HG03066 (cell line): ENCODE data around the gene PSMC6.

Experiments
- ATAC-seq: cut with Tn5 transposase; IDR thresholded peaks from one replicate; pipeline ENCODE4 v1.9.1; 2021; ENCODE audit warnings: low read depth; ENCODE audit not compliant: unreplicated experiment

PSMC6 gene

DNA sequence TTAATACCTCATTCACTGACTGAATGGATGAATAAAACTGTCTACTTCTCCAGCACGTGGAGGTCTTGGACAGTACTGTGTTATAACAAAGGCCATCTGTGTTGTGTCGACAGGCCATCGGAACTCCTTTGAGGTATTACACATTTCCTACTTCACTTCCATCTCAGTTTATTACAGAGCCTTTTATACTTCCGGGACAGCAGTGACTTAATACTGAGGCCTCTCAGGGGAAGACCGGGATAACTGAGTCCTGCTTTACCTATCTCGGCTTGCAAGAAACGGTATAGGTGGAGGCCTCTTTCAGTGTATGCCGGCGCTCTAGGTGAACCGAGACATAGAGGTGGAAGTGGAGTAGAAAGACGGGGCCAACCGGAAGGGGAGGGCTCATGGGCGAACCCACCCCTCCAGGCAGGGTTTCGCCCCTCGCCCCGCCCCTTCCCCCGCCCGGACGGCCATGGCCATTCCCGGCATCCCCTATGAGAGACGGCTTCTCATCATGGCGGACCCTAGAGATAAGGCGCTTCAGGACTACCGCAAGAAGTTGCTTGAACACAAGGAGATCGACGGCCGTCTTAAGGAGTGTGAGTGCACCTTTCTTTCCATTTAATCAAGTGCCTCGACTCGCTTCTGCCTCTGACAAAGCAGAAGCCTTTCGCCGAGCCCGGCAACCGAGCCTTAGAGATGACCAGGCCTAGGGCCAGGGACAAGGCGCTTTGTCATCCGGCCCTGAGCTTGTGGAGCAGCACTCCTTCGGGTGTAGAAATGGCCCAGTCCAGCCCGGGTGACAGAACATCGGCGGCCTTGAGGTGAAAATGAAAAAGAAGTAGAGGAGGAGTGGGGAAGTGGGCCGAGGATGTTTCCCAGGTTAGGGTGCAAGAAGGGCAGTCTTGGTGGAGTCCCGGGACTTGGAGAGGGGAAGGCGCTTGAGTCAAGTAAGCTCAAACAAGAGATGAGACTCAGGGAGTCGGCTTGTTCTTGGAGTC lies at the start of gene PSMC6:
TSS of gene PSMC6 (plus strand) at position 477 of the 983 bp plus-strand sequence. CDS start at position 497, 20 bp downstream.
- peak; percentile 97 for ATAC-seq

DNA sequence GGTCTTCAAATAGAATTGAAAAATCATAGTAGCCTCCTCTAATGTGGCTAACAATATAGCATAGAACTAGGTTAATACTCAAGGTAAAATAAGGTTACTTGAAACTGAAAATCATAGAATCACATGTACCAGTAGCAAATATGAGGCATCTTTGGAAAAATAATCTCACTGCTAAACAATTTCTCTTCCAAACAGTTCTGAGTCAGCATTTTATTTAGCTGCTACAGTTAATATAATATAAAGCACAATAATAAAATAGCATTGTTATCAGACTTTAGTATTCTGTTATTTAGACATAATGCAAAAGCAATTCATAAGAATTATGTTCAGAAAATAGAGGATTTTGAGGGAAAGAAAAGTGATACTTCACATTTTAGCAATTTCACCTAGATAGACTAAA lies 46.7 kb upstream of the PSMC6 start:
- no peak for ATAC-seq

DNA sequence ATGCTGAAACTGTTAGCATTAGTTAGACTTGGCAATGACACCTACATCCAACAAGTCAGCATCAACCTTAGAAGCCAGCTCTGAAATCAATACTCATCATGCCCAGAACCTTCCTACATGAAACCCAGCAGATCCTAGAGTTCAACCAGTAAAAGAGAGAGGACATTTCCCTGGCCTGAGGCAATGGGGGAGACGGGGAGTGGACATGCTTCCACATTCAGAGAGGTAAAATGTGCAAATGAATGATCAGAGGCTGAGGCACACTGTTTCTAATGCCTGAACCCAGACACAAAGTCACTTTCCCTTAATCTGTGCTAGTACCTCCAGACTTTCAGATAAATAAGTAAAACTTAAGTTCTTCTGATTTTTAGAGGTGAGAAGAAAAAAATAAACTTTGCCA lies 46.2 kb upstream of the PSMC6 start:
- ATAC-seq = no peak

DNA sequence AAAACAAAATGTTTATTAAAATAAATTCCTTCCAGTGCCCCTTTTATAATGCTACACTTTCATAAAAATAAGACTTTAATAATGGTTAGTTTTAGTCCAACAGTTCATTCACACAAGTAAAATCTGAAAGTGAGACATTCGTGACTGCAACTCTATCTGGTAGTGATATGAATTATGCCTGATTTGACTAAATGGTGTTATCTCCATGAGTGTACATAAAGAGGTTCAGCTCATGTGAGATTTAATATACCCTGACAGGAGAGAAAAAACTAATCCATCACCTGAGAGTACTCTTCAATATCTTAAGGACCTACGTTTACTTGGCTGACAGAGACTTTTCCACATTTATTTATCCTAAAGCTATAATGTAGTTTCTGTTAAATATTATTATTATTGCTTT lies 45.7 kb upstream of the PSMC6 start:
- no peak for ATAC-seq

DNA sequence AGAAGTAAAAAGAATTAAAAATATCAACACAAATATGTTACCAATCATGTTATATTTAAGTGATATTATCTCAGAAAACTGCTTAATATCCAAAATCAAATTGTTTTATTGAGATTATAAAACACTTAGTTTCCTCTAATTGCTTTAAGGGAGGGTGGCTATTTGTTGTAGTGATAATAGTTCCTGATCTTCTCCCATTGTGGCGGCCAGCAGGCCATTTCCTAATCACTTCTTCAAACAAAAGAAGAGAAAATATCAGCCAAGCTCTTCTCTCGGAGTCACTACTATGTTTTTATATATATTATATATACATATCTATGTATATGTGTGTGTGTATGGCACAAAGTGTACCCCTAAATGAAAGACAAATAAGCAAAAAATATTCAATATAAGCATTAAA lies 43.1 kb upstream of the PSMC6 start:
- no peak for ATAC-seq

DNA sequence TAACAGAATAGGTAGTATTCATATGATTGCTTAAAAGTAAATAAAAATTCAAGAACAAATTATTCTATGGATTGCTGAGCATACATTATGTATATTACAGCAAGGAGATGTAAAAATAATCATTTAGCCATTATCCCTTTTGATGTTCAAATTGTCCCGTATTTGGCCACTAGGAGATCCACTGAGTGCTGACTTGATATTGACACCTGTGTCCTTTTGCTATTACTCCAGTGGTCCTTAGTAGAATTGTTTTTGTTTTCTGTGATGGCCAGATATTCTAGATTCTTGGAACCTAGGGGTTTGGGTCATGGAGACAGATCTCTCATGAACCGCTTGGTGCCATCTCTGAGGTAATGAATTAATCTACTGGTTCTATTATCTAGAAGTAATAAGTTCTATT lies 28.4 kb upstream of the PSMC6 start:
- no peak for ATAC-seq

DNA sequence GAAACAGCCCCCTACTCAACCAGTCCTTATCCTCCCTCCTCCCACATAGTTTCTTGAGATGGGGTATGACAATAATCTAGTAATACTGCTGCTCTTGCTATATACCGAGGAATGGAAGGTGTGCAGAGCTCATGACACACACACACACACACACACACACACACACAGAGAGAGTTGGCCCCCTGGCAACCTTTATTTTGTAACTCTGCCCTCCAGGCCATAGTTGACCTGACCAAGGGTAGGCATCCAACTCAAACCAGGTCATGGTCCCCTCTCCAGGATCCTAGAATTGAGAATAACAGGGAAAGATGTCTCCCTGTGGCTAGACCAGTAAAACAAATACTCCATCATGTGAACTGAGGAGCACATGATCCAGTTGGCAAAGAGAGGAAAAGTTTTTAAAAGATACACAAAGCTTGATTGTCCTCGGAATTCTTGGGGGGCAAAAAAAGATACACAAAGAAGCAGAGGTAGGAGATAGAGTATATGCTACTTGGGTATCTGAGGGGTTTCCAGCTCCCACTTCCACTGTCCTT lies 22.9 kb upstream of the PSMC6 start:
- ATAC-seq = no peak

DNA sequence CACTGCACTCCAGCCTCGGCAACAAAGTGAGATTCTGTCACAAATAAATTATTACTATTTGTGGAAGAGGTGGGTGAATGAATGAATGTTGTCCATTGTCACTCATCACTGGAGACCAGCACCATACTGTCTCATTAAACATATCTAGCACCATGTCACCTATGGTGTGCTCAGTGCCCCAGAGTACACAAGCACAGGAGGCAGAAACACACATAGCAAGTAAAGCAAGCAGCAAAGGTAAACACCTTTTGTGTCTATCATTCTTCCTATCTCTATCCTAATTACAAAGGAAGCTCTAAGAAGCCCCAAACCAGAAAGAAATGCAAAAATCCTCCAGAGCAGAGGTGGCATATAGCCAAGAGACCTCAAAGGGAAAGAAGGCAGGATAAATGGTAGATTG lies 20.8 kb upstream of the PSMC6 start:
- ATAC-seq = no peak

DNA sequence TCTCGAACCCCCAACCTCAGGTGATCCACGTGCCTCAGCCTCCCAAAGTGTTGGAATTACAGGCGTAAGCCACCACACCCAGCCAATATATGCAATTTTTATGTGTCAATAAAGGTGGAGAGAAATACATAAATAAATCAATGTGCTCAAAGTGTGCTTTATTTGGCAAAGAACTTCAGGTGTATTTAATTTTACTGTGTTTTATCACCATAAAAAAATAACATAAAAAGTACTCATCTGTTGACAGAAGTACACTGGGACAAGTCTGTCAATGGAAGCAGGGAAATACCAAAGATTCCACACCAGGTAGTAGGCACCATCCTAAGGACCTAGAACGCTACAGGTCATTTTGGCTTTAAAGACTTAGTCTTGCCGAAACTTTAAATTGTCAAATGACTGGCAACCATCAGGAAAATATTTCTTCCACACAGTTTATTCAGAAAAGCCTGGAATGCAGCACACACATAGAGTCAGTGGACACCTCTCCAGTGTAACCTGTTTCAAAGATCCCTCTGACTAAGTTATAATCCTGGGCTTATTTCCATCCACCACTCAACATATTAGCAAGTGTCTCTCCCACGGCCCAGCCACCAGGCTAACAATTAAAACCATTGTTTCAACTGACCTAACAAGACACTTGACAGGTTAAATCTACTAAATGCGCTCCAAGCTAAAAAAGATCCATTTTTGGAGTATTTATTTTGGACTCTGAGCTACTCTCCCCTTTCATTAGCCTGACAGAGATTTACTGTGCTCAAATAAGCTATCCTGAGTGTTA lies 15.8 kb upstream of the PSMC6 start:
- ATAC-seq = no peak

DNA sequence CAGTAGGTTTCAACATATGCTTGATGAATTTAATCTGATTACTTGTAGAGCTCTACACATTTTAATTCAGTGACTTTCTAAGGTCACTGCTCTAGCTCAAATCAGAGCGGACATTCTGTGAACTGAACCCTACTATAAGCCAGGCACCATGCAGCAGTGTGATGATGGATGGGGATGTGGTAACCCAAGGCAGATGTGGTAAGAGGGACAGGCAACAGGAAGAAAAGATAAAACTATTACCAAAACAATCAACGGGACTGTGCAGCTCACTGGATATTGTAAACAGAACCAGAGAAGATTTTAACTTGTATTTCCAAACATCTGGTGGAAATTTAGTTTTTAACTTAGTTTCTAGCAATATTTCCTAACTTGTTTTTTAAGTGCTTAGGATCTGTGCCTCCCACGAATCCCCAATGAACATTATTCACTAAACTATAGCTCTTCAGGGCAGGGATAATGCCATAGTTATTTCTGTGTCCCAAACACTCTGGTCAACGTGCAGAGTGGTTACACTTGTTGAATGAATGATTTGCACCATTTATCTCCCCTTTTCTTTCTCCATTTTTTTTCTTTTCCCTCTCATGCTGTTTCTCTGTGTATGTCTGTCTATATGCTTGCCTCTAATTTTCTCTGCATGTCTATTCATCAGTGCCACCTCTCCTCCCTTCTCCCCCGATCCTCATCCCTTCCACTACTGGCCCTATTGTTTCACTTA lies 14.6 kb upstream of the PSMC6 start:
- ATAC-seq = no peak

DNA sequence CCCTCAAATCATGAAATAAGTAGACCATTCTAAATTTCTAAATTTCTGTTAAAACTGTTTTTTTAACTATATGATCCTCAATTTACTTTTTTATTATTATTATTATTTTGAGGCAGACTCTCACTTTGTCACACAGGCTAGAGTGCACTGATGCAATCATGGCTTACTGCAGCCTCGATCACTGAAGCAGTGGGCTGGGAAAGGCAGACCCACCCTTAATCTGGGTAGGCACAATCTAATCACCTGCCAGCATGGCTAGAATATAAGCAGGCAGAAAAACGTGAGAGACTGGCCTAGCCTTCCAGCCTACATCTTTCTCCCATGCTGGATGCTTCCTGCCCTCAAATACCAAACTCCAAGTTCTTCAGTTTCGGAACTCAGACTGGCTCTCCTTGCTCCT lies 14.0 kb upstream of the PSMC6 start:
- no peak for ATAC-seq

DNA sequence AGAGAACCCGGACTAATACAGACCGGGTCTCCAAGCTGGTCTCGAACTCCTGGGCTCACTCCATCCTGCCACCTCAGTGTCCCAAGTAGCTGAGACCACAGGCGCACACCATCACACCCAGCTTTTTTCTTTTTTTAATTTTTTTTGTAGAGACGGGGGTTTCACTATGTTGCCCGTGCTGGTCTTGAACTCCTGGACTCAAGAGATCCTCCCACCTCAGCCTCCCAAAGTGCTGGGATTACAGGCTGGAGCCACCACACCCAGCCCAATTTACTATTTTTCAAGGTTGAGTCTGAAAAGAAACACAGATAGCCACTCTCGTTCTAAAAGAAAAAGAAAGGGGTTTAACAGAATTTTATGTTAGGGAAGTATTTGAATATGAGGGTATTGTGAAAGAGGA lies 13.5 kb upstream of the PSMC6 start:
- ATAC-seq = no peak

DNA sequence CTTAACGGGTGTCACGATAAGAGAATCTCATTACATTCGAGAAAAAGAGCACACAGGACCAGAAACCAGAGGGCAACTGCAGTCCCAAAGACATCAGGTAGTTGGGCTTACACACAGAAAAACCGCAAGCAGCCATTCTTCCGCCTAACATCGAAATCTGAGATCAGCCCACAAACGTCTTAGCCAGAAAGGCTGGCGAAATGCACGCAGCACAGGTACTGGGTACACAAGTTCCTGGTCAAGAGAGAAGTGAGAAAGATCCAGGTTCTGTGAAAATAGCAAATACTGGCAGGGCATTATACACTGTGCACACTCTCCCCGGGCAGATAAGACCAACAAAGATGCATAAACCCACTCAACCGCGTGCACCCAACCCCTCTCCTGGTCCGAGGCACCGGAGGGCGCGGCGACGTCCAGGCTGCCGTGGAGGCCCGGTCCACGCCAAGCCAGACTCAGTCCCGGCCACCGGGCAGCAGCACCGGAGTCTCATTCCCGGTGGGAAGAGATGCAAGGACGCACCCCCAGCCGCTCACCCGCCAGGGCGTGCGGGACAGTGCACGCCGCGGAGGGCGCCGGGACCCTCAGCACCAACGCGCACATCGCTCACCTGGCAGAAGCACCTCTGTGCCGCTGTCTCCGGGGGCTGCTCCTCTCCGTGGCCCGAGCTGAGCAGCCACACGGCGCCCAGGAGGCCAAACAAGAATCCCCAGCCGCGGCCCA lies 12.1 kb upstream of the PSMC6 start:
- ATAC-seq = peak; percentile 66

DNA sequence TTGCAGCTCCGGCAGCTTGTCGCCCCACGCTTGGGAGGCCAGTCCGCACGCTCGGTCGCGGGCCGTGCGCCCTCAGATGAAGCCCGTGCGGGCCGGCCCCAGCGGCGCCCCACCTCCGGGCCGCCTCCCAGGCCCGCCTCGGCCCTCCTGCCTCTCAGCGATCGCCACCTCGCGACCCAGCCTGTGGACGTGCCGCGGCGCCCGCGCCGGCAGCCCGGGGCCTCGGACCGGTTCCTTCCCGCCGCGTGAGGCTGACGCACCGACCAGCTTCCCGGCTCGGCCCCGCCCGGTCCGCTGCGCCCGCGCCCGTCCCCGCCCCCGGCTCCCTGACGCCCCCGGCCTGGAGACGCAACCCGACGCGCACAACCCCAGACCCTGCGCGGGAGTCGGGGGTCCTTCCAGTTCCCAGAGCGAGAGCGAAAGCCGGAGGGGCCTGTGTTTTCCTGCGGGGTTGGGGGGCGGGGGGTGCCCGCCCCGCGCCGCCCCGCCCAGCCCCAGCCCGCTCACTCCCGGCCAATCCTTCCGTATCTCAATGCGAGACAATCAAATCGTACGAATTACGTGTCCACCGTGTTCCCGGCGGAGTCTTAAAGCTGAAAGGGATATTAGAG lies 11.4 kb upstream of the PSMC6 start, which contains the start of gene ERO1A:
TSS of gene ERO1A (minus strand) at position 78 of the 611 bp plus-strand sequence. CDS start at position 1, 77 bp downstream.
- peak; percentile 67 for ATAC-seq

DNA sequence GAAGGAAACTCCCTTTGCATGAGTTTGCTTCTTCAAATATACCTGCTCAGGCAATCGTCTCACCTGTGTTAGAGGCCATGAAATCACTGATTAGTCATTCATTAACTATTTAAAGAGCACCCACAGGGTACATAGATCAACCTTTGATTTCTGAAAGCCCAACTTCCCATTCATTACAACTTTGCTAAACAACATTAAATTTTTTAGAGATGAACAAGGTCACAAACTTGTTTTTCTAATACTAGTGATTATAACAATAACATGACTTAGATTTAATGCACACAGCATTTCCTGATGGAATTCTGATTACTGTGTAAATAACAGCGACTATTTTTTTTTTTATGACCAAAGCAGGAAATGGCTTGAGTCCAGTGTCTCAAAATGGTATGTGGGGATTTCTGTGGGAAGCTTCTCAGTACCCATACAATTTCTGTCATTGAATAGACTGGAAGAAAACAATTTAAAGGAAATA lies 6.3 kb upstream of the PSMC6 start:
- ATAC-seq = no peak

DNA sequence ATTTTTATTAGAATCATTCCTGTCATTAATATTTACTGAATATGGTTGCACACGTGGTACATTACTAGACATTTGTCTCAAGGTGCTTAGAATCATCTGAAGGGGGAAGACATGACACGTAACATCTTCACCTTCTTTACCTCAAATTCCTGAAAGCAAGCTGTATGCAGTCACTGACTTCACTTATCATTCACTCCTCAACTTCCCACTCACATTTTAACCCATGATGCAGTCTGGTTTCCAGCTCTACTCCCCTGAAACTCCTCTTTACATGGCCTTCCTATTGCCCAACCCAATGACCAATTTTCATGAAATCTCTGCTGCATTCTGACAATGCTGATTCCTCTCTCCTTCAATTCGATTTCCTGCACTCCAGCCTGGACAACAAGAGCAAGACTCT lies 5.8 kb upstream of the PSMC6 start:
- no peak for ATAC-seq

DNA sequence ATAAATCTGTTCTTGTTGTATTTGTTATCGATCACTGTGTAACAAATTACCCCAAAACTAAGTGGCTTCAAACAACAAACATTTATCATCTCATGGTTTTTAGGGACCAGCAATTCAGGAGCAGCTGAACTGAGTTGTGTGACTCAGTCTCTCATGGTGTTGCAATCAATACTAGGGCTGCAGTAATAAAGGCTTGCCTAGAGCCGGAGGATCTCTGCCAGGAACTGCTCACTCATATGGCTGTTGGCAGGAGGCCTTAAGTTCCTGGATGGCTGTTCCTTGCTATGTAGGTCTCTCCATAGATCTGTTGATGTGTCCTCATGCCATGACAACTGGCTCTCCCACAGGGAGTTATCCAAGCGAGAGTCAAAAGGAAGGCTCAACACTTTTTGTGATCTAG lies 3.8 kb upstream of the PSMC6 start:
- ATAC-seq = no peak

DNA sequence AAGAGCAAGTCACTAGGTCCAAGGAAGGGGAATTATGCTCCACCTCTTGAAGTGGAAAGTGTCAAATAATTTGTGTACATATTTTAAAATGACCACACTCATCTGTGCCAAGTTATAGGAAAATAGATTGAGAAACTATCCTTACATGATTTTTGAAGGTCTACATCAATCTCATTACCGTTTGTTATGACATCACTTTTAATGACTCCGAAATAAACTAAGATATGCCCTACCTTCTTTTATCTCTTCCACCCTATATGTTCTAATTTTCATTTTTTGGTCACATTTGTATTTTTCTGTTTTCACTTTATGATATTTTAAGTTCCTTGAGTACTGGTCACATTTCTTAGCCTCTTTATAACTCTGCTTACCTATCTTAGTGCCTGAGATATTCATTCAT lies 3.3 kb upstream of the PSMC6 start:
- no peak for ATAC-seq

DNA sequence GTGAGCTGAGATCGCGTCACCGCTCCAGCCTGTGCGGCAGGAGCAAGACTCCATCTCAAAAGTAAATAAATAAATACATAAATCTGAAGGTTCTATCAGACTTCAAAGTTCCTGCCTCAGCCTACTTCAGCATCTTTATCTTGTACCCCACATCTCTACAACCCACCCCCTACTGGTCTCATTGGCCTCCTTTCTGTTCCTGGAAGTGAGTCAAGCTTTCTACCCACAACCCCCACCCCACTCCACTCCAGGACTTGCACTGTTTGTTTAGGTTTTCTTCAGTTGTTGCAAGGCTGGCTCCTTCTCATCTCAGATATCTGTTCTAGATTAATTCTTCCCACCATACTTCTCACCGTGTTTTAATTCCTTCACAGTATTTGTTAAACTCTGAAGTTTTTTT lies 714 bp upstream of the PSMC6 start:
- no peak for ATAC-seq
